Measurements from ENCODE around the gene N4BP2L2.

- no peak for TF ChIP-seq CTCF (IDR thresholded peaks at IDR 0.05)
- no peak for TF ChIP-seq EZH2phosphoT487 (IDR thresholded peaks at IDR 0.05)
These were observed 130.1 kb downstream of the N4BP2L2 start for GRCh38 chr13:32408296-32409000.

All from neural progenitor cell (in vitro differentiated cells).